HL-60 (cell line): ENCODE data around the gene COL4A6.

ENCODE experiments used
- SPI1 ChIP-seq: IDR thresholded peaks from 2 replicates; pipeline ENCODE4 v1.6.1; 2012; ENCODE audit warnings: low read depth, mild to moderate bottlenecking, borderline replicate concordance
- TF ChIP-seq, protein P1 (sequence below): IDR thresholded peaks from one replicate; pipeline ENCODE4 v1.5.1; 2011; ENCODE audit warnings: low read length, control low read depth, inconsistent platforms; ENCODE audit not compliant: insufficient read depth

DNA sequence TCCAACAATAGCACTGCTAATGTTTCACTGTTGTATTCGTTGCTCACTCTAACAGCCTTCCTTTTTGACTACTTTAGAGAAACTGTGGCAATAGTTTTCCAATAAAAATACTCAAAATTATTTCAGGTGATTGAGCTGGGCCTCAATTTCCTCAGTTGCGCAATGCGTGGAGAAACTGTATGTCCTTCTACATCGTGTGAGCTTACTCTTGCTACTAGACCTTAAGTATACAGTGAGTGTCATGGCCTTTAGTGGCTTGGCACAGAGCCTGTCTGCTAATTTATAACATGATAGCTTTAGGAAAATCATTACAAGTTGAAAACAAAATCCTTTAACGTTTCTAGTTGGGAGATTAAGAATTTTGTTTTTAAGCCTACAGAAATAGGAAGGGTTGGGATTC, 114.5 kb downstream of the COL4A6 start:
- TF ChIP-seq, protein P1, sequence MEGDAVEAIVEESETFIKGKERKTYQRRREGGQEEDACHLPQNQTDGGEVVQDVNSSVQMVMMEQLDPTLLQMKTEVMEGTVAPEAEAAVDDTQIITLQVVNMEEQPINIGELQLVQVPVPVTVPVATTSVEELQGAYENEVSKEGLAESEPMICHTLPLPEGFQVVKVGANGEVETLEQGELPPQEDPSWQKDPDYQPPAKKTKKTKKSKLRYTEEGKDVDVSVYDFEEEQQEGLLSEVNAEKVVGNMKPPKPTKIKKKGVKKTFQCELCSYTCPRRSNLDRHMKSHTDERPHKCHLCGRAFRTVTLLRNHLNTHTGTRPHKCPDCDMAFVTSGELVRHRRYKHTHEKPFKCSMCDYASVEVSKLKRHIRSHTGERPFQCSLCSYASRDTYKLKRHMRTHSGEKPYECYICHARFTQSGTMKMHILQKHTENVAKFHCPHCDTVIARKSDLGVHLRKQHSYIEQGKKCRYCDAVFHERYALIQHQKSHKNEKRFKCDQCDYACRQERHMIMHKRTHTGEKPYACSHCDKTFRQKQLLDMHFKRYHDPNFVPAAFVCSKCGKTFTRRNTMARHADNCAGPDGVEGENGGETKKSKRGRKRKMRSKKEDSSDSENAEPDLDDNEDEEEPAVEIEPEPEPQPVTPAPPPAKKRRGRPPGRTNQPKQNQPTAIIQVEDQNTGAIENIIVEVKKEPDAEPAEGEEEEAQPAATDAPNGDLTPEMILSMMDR, result no peak
- TF ChIP-seq SPI1, result no peak
